COLO668 (cell line): ENCODE measurements around the gene DUSP22.
"Not testable (repeated sequence)": the region's sequence is repeated elsewhere in the genome, so short reads cannot be mapped to it uniquely, and the experiment has no call there.

Experiments
- DNase-seq: peaks from one replicate; lab custom pipeline; 2025; ENCODE audit not compliant: unreplicated experiment; lab: John Stamatoyannopoulos, UW

DUSP22 gene

DNA sequence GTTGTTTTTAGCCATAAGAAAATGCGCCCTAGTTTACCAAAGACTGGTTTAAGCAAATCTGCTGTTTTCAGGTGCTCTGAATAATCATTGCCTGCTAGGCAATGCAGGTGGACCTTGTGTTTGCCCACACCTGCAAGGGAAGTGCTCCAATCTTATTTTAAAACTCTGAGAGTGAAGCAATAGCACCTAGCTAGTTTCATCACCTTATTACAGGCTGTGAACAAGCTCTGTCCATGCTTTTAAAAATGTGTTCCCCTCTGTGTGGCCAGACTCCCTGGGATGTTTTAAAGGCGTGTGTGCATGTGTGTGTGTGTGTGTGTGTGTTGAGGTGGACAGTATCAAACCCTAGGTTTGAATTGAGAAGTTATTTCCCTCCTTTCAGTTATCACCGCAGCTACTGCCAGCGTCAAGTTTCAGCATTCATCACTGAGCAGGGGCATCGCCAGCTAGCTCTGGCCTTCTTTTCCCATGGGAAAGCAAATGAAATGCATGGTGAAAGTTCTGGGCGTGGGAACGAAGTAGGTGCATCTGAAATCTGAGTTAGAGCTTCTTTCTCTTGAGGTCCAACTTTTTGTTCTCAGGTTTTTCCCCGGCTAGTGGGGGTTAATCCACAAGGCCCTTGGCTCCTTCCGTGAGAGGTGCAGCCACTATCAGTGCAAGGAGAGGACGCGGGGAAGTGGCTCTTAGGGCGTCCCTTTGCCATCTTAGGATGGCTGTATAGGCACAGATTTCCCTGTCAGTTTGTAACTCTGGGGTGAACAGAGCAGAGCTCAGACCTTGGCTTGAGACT, 30.8 kb downstream of the DUSP22 start:
- DNase-seq, result no peak

DNA sequence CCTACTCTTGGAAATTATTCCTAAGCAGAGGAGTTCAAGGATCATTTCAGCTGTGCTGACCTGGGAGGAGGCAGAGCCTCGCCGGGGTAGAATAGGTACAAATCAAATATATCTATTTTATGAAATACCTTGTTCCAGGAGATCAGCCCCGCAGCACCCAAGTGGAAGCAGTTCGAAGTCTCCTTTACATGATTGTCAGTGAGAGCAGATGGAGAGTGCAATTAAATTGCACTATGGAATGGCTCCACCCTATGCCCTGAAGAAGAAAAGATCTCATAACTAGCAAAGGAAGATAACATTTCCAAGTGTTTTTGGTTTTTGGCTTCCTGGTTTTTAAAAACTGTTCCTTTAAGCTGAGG, 31.4 kb downstream of the DUSP22 start:
- no peak for DNase-seq

DNA sequence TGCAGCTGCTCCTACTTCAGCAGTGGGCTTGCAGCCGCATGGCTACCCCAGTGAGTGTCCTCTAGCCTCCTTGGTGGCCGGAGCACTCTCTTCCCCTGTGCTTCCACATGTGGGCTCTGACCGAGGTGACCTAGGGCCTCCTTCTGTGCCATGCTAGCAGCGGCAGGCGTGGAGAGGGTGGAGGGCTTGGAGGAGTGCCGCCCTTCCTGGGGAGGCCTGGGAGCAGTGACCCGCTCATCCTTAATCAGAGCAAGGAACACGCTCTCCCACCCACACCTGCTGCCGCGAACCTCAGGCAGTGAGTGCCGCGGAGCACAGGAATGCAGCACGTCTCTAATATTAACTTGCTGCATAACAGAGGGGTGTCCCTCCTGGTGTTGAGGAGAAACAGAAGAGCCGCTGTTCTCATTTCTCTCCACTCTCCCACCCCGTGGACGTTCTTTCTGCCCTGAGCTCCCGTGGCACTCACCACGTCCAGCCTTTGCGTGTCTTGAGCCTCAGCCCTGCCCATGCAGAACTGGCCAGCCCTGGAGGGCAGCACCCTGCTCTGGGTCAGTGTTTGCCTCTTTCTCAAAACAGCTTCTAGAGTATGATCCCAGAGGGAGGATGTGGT, 31.9 kb downstream of the DUSP22 start:
- no peak for DNase-seq

DNA sequence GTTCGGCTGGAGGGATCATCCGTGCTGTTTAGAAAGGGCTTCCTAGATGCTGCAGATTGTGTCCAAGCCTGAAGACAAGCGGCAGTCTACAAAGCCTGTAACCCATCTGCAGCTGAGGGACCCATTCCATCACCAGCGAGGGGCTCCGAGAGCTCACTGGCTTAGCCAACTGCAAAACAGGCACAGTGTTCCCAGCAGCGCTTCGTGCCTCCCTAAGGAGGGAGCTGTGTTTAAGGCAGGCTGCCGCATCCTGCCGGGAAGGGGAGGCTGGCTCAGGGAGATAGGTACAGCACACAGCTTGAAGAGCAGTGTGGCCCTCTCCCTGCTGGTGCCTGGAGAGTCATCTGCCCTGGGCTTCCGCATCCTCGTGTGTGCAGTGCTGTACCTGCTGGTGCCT, 32.4 kb downstream of the DUSP22 start:
- no peak for DNase-seq

DNA sequence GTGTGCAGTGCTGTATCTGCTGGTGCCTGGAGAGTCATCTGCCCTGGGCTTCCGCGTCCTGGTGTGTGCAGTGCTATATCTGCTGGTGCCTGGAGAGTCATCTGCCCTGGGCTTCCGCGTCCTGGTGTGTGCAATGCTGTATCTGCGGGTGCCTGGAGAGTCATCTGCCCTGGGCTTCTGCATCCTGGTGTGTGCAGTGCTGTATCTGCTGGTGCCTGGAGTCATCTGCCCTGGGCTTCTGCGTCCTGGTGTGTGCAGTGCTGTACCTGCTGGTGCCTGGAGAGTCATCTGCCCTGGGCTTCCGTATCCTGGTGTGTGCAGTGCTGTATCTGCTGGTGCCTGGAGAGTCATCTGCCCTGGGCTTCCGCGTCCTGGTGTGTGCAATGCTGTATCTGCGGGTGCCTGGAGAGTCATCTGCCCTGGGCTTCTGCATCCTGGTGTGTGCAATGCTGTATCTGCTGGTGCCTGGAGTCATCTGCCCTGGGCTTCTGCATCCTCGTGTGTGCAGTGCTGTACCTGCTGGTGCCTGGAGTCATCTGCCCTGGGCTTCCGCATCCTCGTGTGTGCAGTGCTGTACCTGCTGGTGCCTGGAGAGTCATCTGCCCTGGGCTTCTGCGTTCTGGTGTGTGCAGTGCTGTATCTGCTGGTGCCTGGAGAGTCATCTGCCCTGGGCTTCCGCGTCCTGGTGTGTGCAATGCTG, 33.0 kb downstream of the DUSP22 start:
- not testable (repeated sequence) for DNase-seq

DNA sequence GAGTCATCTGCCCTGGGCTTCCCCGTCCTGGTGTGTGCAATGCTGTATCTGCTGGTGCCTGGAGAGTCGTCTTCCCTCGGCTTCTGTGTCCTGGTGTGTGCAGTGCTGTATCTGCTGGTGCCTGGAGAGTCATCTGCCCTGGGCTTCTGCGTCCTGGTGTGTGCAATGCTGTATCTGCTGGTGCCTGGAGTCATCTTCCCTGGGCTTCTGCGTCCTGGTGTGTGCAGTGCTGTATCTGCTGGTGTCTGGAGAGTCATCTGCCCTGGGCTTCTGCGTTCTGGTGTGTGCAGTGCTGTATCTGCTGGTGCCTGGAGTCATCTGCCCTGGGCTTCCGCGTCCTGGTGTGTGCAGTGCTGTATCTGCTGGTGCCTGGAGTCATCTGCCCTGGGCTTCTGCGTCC, 33.8 kb downstream of the DUSP22 start:
- not testable (repeated sequence) for DNase-seq

DNA sequence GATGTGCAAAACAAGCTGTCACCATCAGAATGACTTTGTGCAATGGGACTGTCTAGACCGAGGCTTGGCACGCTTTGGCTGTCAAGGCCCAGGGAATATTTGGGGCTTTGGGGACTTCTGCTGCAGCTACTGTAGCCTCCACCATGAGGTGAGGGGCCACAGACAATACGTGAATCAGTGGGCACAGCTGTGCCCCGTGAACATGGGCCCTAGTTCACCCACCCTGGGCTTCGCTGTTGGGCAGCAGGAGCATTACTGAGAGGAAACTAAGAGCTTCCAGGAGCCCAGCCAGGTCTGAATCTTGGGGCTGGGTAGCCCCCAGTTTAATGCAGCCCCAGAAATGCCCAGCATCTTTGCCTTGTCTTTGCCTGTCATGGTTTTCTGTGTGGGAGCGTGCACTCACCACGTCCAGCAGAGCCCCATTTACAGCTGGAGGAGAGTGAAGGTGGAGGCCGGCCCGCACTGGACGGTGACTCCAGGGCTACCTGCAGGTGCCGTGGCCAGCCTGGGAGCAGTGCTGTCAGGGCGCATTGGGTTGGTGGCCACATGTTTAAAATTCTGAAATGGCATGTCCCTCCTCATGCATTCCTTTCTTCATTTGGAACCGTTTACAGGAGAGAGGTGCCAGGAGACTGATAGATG, 34.7 kb downstream of the DUSP22 start:
- DNase-seq, result no peak

DNA sequence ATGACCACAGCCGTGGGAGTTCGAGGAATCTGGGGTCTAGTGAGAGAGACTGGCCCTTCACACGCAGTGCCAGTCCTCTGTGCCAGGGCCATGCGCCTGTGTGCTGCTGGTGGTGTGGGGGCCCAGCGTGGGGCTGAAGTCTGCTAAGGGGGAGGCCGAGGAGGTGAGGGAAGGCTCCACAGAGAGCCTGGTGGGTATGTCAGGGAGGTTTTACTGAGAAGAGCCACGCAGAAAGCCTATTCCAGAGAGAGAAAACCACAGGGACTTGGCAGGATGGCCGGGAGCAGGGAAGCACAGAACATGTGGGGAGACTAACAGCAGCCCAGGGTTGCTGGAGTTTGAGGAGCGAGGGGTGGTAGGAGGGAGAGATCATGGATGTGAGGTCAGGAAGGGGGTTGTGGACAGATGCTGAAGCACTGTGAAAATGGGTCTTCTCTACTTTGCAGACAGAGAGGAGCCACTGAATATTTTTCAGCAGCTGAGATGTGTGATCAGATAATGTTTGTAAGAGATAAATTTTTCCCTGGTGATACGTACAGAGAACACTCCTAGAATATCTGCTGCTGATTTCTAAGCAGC, 35.3 kb downstream of the DUSP22 start:
- no peak for DNase-seq

DNA sequence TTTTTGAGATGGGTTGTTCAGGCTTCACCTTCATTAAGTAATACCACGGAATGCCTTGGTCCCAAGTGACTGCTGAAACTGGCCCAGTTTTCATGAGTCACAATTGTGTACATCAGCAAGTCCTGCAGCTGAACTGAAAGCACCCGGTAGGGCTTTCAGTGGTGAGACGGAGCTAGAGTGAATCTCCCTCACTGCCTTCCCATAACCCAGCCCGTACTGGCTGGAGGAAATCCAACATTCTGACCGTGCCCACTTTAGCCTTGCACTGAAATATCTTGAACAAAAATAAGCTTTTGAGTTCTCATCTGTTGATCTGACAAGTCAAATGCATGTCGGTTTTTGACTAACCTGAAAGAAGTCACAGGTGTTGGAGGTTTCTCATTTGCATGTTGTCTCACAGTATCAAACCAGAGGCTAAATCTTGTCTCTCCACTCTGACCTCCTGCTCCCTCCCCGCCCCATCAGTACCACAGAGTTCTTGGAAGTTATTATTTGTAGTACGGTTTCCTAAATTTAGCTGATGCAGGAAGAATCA, 35.9 kb downstream of the DUSP22 start:
- no peak for DNase-seq

DNA sequence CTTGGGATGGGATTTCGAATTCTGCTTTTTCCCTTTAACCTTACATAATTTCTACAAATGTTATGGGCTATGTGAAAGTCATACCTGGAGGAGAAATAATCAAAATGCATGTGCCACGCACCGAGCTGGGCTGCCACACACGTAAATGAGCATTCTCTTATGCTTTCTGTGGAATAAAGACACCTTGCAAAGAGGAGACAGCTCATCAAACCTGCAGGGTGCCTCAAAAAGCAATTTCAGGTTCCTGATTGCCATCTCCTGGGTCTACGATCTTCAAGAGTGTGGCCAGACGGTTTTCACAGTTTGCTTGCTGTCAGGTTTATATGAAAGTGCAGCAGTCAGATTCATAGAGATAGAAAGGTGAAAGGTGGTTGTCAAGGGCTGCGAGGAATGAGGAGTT, 36.6 kb downstream of the DUSP22 start:
- no peak for DNase-seq

DNA sequence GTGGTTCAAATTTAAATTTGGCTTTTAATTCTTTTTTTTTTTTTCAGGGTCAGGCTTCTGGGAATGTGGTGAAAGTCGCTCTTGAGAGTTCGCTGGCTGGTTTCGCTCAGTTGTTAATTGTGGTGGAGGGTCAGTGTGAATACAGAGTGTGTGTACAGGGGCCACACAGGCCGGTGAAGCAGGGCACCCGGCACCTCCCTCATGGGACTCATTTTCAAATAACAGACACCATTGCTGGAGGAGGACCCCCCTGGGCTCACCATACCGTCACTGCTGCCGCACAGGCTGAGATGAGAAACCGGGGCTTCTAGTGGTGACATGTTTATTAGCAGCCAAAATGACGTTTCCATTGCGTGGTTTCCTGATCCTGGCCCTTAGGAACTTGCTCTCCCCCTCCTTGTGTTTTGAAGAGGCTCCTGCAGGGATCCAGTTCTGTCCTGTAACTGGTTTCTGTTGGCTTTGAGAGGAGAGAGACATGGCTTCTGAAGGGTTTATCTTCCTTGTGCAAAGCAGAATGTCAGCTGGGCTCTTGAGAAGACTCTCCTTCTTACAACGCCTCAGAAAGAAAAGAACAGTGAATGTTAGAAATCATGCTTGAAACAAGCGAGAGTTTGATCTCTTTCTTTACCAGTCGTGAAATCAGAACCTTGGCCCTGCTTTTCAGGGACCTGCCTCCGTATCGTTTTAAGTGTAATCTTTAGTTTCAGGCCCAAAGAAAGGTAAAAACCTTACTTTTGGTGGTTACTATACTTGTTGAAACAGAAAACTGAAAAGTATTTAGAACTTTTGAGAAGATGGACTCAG, 37.8 kb downstream of the DUSP22 start:
- no peak for DNase-seq

DNA sequence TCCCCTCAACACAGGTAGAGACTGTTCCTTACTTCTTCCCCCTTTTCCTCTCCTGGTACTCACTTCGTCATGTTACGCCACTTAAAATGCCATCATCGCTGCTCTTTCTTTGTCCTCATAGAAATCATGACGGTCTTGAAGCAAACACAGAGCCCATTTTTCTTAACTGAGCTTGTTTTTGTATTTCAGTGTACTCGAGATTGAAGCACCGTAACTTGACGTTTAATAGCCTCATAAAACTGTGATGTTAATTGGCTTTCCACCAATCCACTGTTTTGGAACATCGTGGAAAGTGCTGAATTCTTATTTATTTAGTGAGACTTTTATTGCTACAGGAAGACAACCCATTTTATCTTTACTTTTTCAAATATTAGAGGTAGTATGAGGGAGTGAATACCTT, 38.7 kb downstream of the DUSP22 start:
- no peak for DNase-seq

DNA sequence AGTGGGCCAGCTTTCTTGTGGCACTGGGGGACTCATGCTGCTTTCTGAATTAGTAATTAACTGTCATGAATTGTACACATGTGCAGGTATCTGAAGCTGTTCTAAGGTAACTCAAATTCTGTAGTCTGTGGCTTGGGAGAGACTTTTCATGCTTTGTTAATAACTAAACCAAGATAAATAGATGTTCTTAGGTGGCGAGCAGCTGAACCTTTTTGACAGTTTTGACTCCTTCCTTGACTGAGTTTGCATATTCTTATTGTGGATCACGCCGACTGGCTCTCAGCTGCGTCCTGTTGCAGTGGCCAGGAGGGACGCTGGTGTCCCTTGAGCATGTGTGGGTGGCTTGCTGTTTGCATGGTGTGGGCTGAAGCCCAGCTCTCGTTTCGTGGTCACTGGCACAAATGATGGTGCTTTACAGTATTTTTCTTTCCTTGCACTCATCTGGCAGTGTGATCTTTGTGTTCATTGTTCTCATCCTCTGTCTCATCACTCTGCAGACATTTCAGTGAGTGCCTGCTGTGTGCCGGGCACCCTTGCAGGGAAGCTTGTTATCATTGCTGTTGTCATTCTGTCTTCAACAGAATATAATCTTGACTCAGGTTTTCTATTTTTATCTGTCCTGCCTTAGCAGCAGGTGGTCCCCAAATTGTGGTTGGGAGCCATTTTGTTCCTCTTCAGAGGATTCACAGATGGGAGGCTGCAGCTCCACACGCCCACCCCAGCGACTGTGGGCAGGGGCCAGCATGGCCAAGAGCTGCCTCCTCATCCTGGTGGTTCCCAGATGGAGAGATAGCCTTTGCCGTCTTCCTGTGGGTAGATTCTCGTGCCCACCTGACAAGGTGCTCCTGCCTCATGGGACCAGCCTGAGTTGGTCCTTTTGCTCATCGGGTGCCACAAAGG, 39.6 kb downstream of the DUSP22 start:
- DNase-seq, result no peak

DNA sequence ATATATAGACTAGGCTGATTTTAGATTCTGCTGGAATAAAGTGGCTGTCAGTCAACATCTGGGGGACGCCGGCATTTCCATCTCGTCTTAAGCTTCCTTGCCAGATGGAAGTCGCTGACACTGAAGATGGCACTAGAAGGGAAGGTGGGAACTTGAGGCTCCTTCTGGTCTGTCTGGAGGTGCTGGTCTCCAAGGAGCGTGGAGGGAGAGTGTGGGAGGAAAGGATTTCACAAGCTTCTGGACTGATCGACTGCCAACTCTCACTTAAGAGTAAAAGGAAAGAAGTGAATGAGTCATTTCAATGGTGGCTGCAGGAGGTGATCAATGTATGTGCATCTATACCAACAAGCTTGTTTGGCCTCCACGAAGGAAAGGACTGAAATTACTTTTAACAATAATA, 40.4 kb downstream of the DUSP22 start:
- DNase-seq, result no peak

DNA sequence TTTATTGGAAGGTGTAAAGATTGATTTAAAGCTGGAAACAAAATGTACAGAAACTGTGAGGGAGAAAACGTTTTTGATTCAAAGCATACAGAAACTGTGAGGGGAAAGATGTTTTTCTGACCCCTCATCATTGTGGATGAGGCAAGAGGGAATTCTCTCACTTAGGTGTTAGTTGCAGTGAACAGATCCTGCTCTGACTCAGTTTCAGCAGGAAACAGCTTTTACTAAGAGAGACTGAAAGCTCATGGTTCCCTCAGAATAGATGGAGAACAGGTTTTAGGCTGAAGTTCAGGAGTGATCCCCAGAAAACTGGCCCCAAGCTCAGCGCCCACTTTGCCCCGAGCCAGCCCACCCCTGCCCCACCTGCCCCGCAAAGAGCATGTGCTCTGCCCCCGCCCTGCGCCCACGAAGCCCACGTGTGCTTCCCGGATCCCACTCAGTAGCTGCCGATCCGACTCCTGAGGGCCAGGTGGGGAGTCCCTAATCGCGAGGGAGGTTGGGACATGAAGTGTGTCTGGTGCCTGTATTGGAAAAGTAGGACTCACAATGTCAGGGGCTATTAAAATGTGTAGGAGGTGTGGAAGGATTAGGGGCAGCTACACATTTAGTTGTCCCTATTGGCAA, 41.2 kb downstream of the DUSP22 start:
- no peak for DNase-seq

DNA sequence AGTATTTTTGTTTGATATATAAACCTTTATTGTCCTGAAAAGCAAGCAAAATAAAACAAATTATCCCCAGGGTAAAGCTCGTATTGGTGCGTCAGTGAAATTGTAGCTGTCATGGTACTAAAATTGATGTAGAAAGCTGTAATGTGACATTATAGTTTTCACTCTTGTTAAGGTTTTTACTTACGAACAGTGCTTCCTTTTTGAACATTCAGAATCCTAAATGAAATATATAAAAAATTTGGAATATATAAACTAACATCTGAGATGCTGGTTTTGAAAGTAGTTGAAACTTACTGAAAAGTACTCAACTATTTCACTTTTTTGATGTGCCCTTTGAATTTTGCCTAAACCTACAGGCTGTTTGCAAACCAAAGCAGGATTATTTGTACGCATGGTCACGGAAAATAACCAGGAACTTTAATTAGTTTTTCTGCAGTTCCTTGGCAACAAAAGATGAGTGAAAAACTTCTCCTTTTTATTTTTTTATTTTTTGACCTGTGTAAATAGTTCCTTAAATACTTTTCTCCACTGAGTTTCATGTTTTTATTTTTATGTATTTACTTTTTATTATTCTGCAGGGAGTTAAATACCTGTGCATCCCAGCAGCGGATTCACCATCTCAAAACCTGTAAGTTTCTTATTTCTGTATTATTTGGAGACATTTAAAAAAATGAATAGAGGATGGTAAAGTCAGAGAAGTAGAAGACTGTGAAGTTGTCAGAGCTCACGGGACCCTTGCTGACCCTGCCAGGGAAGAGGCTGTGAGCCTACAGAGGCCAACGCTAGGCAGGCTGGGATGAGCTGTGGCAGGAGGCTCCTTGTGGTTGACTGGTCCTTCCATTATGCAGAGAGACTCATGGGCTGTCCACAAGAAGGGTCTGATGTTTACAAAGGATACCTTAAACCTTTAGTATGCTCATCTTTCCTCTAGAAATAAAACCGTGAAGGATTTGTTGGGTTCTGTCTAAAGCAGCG, 42.5 kb downstream of the DUSP22 start:
- no peak for DNase-seq

DNA sequence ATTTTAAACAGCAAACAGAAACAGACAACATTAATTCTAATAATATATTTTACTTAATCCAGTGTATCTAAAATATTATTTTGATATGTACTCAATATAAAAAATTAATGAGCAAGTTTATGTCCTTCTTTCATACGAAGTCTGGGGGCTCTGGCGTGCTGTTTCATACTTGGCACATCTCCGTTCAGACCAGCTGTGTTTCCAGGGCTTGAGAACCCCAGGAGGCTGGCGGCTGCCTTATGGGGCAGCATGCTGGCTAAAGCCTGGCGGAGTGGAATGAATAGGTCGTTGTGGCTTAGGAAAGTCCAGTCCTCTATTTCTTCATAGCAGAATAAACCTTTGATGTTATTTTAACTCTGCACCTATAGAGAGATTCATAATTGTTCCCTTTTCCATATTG, 43.3 kb downstream of the DUSP22 start:
- DNase-seq, result no peak
